Mesenchymal stem cell (in vitro differentiated cells and primary cell): ENCODE measurements around the gene RAB8B.
A peak's percentile ranks its signal among the peaks of the same experiment; 100 is the strongest.

ENCODE experiments used
- DNase-seq: peaks from one replicate; pipeline ENCODE4 v3.0.0-alpha.2; 2013
- H2AFZ ChIP-seq: one replicate; pipeline ENCODE4 v1.6.1; 2013; ENCODE audit warnings: low read depth, mild to moderate bottlenecking, control low read depth, inconsistent platforms, low read length, moderate library complexity
- H2AK5ac ChIP-seq: 2 replicates; pipeline ENCODE4 v1.6.1; 2013; ENCODE audit warnings: low read length, moderate library complexity, mild to moderate bottlenecking, inconsistent platforms; ENCODE audit not compliant: severe bottlenecking
- H2BK120ac ChIP-seq: one replicate; pipeline ENCODE4 v1.6.1; 2013; ENCODE audit warnings: low read depth, mild to moderate bottlenecking, inconsistent platforms, low read length, moderate library complexity
- H2BK12ac ChIP-seq, 2 experiments: one replicate each; pipeline ENCODE4 v1.6.1; 2013; ENCODE audit warnings: inconsistent platforms in 2 of 2, low read length in 2 of 2, mild to moderate bottlenecking in 2 of 2, moderate library complexity in 2 of 2, control low read depth in 1 of 2
- H2BK15ac ChIP-seq: one replicate; pipeline ENCODE4 v1.6.1; 2013; ENCODE audit warnings: mild to moderate bottlenecking, low read depth, inconsistent platforms; ENCODE audit not compliant: poor library complexity, severe bottlenecking
- H2BK5ac ChIP-seq: 2 replicates; pipeline ENCODE4 v1.6.1; 2013; ENCODE audit warnings: low read depth, mild to moderate bottlenecking, low read length, control low read depth, inconsistent platforms; ENCODE audit not compliant: poor library complexity, severe bottlenecking
- H3K14ac ChIP-seq, 2 experiments: one replicate each; pipeline ENCODE4 v1.6.1; 2013; ENCODE audit warnings: inconsistent platforms in 2 of 2, low read length in 2 of 2, control low read depth in 1 of 2, mild to moderate bottlenecking in 1 of 2, moderate library complexity in 1 of 2
- H3K18ac ChIP-seq, 2 experiments: one replicate each; pipeline ENCODE4 v1.6.1; 2013; ENCODE audit warnings: inconsistent platforms in 2 of 2, low read length in 2 of 2, control low read depth in 1 of 2, low read depth in 1 of 2, mild to moderate bottlenecking in 1 of 2
- H3K23ac ChIP-seq, 2 experiments: one replicate each; pipeline ENCODE4 v1.6.1; 2013; ENCODE audit warnings: inconsistent platforms in 2 of 2, low read length in 2 of 2, mild to moderate bottlenecking in 2 of 2, moderate library complexity in 2 of 2, control low read depth in 1 of 2
- H3K27ac ChIP-seq: 2 replicates; pipeline ENCODE4 v1.5.1; 2013; ENCODE audit warnings: mild to moderate bottlenecking, moderate library complexity, low read length, control low read depth, inconsistent platforms; ENCODE audit not compliant: poor library complexity, severe bottlenecking
- H3K27me3 ChIP-seq, 2 experiments: 2 replicates each; pipeline versions ENCODE4 v1.6.1 to v1.7.0; 2013; ENCODE audit warnings: low read length in 2 of 2, mild to moderate bottlenecking in 2 of 2, moderate library complexity in 2 of 2, control low read depth in 1 of 2, inconsistent platforms in 1 of 2; ENCODE audit not compliant: control insufficient read depth in 1 of 2, insufficient read depth in 1 of 2
- H3K36me3 ChIP-seq, 2 experiments: 2 replicates each; pipeline versions ENCODE4 v1.6.1 to v1.7.0; 2013; ENCODE audit warnings: low read length in 2 of 2, control low read depth in 1 of 2, inconsistent platforms in 1 of 2, low read depth in 1 of 2, mild to moderate bottlenecking in 1 of 2; ENCODE audit not compliant: insufficient read depth in 2 of 2, control insufficient read depth in 1 of 2
- H3K4ac ChIP-seq, 2 experiments: one replicate each; pipeline ENCODE4 v1.6.1; 2013; ENCODE audit warnings: inconsistent platforms in 2 of 2, low read length in 2 of 2, mild to moderate bottlenecking in 2 of 2, moderate library complexity in 2 of 2, control low read depth in 1 of 2, low read depth in 1 of 2
- H3K4me1 ChIP-seq: 2 replicates; pipeline ENCODE4 v1.6.1; 2013; ENCODE audit warnings: low read depth, low read length, control low read depth; ENCODE audit not compliant: control insufficient read depth, insufficient read depth
- H3K4me2 ChIP-seq: 2 replicates; pipeline ENCODE4 v1.6.1; 2013; ENCODE audit warnings: low read length, mild to moderate bottlenecking, inconsistent platforms; ENCODE audit not compliant: poor library complexity, severe bottlenecking
- H3K4me3 ChIP-seq, 2 experiments: 2 replicates each; pipeline versions ENCODE4 v1.5.1 to v1.7.0; 2013; ENCODE audit warnings: low read length in 2 of 2, mild to moderate bottlenecking in 2 of 2, control low read depth in 1 of 2, low read depth in 1 of 2; ENCODE audit not compliant: insufficient read depth in 1 of 2
- H3K79me1 ChIP-seq: replicated peaks from 2 replicates; pipeline ENCODE4 v1.6.1; 2013; ENCODE audit warnings: mild to moderate bottlenecking, control low read depth, low read length, inconsistent platforms; ENCODE audit not compliant: poor library complexity, severe bottlenecking
- H3K9ac ChIP-seq: 2 replicates; pipeline ENCODE4 v1.7.0; 2013; ENCODE audit warnings: mild to moderate bottlenecking, low read length, moderate library complexity
- H3K9me3 ChIP-seq: 2 replicates; pipeline ENCODE4 v1.7.0; 2013; ENCODE audit warnings: mild to moderate bottlenecking, low read length; ENCODE audit not compliant: control insufficient read depth
- H4K8ac ChIP-seq: one replicate; pipeline ENCODE4 v1.6.1; 2013; ENCODE audit warnings: inconsistent platforms, mild to moderate bottlenecking, low read length, moderate library complexity
- H4K91ac ChIP-seq: one replicate; pipeline ENCODE4 v1.6.1; 2013; ENCODE audit warnings: mild to moderate bottlenecking, low read length, inconsistent platforms
- WGBS: methylation state at CpG from one replicate; pipeline ENCODE4 v1.1.7; 2013; ENCODE audit warnings: mixed read lengths; 5-methylcytosine and 5-hydroxymethylcytosine counted together

RAB8B gene

GRCh38 chr15:63232943-63233342 is 43.5 kb downstream of the RAB8B start:
- Histone ChIP-seq H3K36me3 (peaks cover 0 to 4% of the 10 kb centered on the region in 2 experiments), H2AFZ (no peak overlapping the region), H3K4me2 (no peak overlapping the region), H2BK120ac (no peak overlapping the region), H3K27ac (no peak overlapping the region), H3K4me3 (no peak overlapping the region), H2BK5ac (no peak overlapping the region), H3K4me1 (peaks cover 11% of the 10 kb centered on the region), H2BK12ac (no peak overlapping the region), H3K18ac (peak overlapping the region in 1 of 2 experiments; percentile 52), H4K8ac (no peak overlapping the region), H2AK5ac (peak overlapping the region; percentile 85), H3K9me3 (no peaks in the 10 kb centered on the region), H2BK15ac (peak overlapping the region; percentile 26), H3K14ac (no peak overlapping the region), H3K4ac (peak overlapping the region in 1 of 2 experiments; percentile 51), H3K79me1 (peaks cover 13% of the 10 kb centered on the region), H3K23ac (no peak overlapping the region), H3K9ac (peak overlapping the region; percentile 71), H4K91ac (no peak overlapping the region), H3K27me3 (no peaks in the 10 kb centered on the region)
- WGBS = 82% methylated on average over 2 of the region's 5 CpGs
- DNase-seq = peak; percentile 40

GRCh38 chr15:63233667-63234423 is 44.4 kb downstream of the RAB8B start:
- H3K79me1 ChIP-seq = peaks cover 13% of the 10 kb centered on the region
- H2BK120ac ChIP-seq = peak overlapping the region; percentile 64
- peak overlapping the region; percentile 47 for H3K27ac ChIP-seq
- no peak overlapping the region for H3K23ac ChIP-seq
- peak overlapping the region in 1 of 2 experiments; percentile 49 for H3K4me3 ChIP-seq
- H3K9me3 ChIP-seq = no peaks in the 10 kb centered on the region
- H3K27me3 ChIP-seq = no peaks in the 10 kb centered on the region
- H2BK5ac ChIP-seq = no peak overlapping the region
- H2BK15ac ChIP-seq = no peak overlapping the region
- peak overlapping the region; percentile 14 to 67 for H3K18ac ChIP-seq
- peak overlapping the region; percentile 64 for H2AK5ac ChIP-seq
- H3K4me2 ChIP-seq = no peak overlapping the region
- H3K9ac ChIP-seq = peak overlapping the region; percentile 71
- H2AFZ ChIP-seq = no peak overlapping the region
- WGBS = 61% methylated on average over 2 of the region's 5 CpGs
- H3K4ac ChIP-seq = no peak overlapping the region
- peak overlapping the region in 1 of 2 experiments; percentile 77 for H3K14ac ChIP-seq
- peaks cover 0 to 4% of the 10 kb centered on the region in 2 experiments for H3K36me3 ChIP-seq
- H4K8ac ChIP-seq = peak overlapping the region; percentile 57
- peaks cover 11% of the 10 kb centered on the region for H3K4me1 ChIP-seq
- DNase-seq = peak; percentile 59
- peak overlapping the region; percentile 11 for H4K91ac ChIP-seq
- H2BK12ac ChIP-seq = peak overlapping the region; percentile 20 to 71

- Histone ChIP-seq H2BK5ac (no peak overlapping the region), H2BK12ac (peak overlapping the region; percentile 20 to 99), H4K8ac (peak overlapping the region; percentile 10), H3K4me1 (peaks cover 10% of the 10 kb centered on the region), H3K9ac (peak overlapping the region; percentile 71), H3K27me3 (no peaks in the 10 kb centered on the region), H4K91ac (peak overlapping the region; percentile 64), H3K18ac (peak overlapping the region; percentile 46 to 82), H3K27ac (peak overlapping the region; percentile 23), H3K79me1 (peaks cover 10% of the 10 kb centered on the region), H2AFZ (peak overlapping the region; percentile 69), H3K36me3 (peaks cover 0 to 4% of the 10 kb centered on the region in 2 experiments), H2BK120ac (no peak overlapping the region), H3K4me2 (no peak overlapping the region), H2BK15ac (no peak overlapping the region), H3K23ac (peak overlapping the region in 1 of 2 experiments; percentile 69), H3K4ac (peak overlapping the region; percentile 55 to 91), H2AK5ac (peak overlapping the region; percentile 98), H3K4me3 (peak overlapping the region in 1 of 2 experiments; percentile 49), H3K14ac (peak overlapping the region in 1 of 2 experiments; percentile 91), H3K9me3 (no peaks in the 10 kb centered on the region)
- peak; percentile 64 for DNase-seq
- WGBS = 95% methylated on average over 5 of the region's 5 CpGs
Observed at GRCh38 chr15:63234451-63234870, 45.1 kb downstream of the RAB8B start.

- peaks cover 15% of the 10 kb centered on the region for H3K4me1 ChIP-seq
- H3K79me1 ChIP-seq = peaks cover 13% of the 10 kb centered on the region
- no peak overlapping the region for H3K14ac ChIP-seq
- no peak overlapping the region for H2BK12ac ChIP-seq
- no peak overlapping the region for H3K9ac ChIP-seq
- H3K18ac ChIP-seq = no peak overlapping the region
- H2BK15ac ChIP-seq = no peak overlapping the region
- no peak overlapping the region for H3K23ac ChIP-seq
- peaks cover 0 to 4% of the 10 kb centered on the region in 2 experiments for H3K36me3 ChIP-seq
- H3K4me3 ChIP-seq = no peak overlapping the region
- no peaks in the 10 kb centered on the region for H3K9me3 ChIP-seq
- no peak overlapping the region for H2AK5ac ChIP-seq
- no peak overlapping the region for H3K27ac ChIP-seq
- H3K4ac ChIP-seq = no peak overlapping the region
- no peak overlapping the region for H2BK120ac ChIP-seq
- no peak overlapping the region for H2AFZ ChIP-seq
- no peak overlapping the region for H2BK5ac ChIP-seq
- H3K4me2 ChIP-seq = no peak overlapping the region
- no peak overlapping the region for H4K91ac ChIP-seq
- no peaks in the 10 kb centered on the region for H3K27me3 ChIP-seq
- H4K8ac ChIP-seq = no peak overlapping the region
- DNase-seq = no peak
Observed at GRCh38 chr15:63236272-63236671, 46.9 kb downstream of the RAB8B start.
